K562 (cell line): ENCODE measurements around the gene ZDHHC20. TPM values are rescaled to one million over a fixed set of nuclear protein-coding genes. Genes with fewer than 3 reads are reported as not detected.
A peak's percentile ranks its signal among the peaks of the same experiment; 100 is the strongest.

ENCODE experiments used
- CBX1 ChIP-seq: sonication (generic); IDR thresholded peaks from 2 replicates; pipeline ENCODE4 v1.6.1; 2016; ENCODE audit warnings: antibody characterized with exemption, low read depth, mild to moderate bottlenecking
- CBX8 ChIP-seq: fragments of 200-600 bp; sonication (generic); IDR thresholded peaks from 2 replicates; pipeline ENCODE4 v1.6.1; 2012; ENCODE audit warnings: borderline replicate concordance, mixed run types, low read depth, mild to moderate bottlenecking, moderate library complexity, mixed read lengths, low read length, control low read depth, inconsistent platforms; ENCODE audit not compliant: poor library complexity, severe bottlenecking; ENCODE audit errors: extremely low read depth
- CEBPG ChIP-seq, 3 experiments: fragments of 200-800 bp in 1 of 3; sonication (Bioruptor generic) in 1 of 3; sonication (generic) in 1 of 3; formaldehyde crosslinking in 1 of 3; IDR thresholded peaks in 2 of 3; conservative IDR thresholded peaks in 1 of 3; 2 replicates each; pipeline versions ENCODE4 v1.6.1 to v1.8.0; 2016 to 2022; ENCODE audit warnings: missing compliant biosample characterization in 2 of 3, missing genetic modification characterization in 2 of 3, mild to moderate bottlenecking in 1 of 3, missing genetic modification reagents in 1 of 3
- E2F3 ChIP-seq: fragments of 250-450 bp; sonication (Bioruptor Pico); IDR thresholded peaks from 2 replicates; pipeline ENCODE4 v1.4.0; 2020; ENCODE audit warnings: mild to moderate bottlenecking
- FOXA1 ChIP-seq: fragments of 450-650 bp; IDR thresholded peaks from 2 replicates; pipeline ENCODE4 v1.6.1; 2016; ENCODE audit warnings: mild to moderate bottlenecking, borderline replicate concordance
- JUN ChIP-seq, 2 experiments: sonication (generic) in 1 of 2; formaldehyde crosslinking in 1 of 2; IDR thresholded peaks; 2 replicates each; pipeline versions ENCODE4 v1.6.1 to v1.8.0; 2012 to 2022; ENCODE audit warnings: borderline replicate concordance in 2 of 2, mild to moderate bottlenecking in 2 of 2, improper control_type of control experiment in 1 of 2, low read depth in 1 of 2, low read length in 1 of 2, missing genetic modification reagents in 1 of 2
- NFE2L1 ChIP-seq: fragments of 450-650 bp; IDR thresholded peaks from 2 replicates; pipeline ENCODE4 v1.6.1; 2016; ENCODE audit warnings: missing genetic modification characterization, low read depth, mild to moderate bottlenecking, missing compliant biosample characterization, moderate library complexity, borderline replicate concordance
- SREBF1 ChIP-seq: fragments of 150-350 bp; IDR thresholded peaks from 2 replicates; pipeline ENCODE4 v1.6.1; 2014; ENCODE audit warnings: antibody characterized with exemption, low read depth, low read length, borderline replicate concordance
- TFAM ChIP-seq: fragments of 250-450 bp; sonication (Bioruptor Pico); conservative IDR thresholded peaks from 2 replicates; pipeline ENCODE4 v1.5.0; 2021; ENCODE audit warnings: mild to moderate bottlenecking, moderate library complexity
- TSC22D4 ChIP-seq: fragments of 450-650 bp; IDR thresholded peaks from 2 replicates; pipeline ENCODE4 v1.6.1; 2016; ENCODE audit warnings: missing genetic modification characterization, missing biosample characterization, control low read depth
- UBTF ChIP-seq, 2 experiments: IDR thresholded peaks; 2 replicates each; pipeline ENCODE4 v1.6.1; 2012; ENCODE audit warnings: improper control_type of control experiment in 2 of 2, low read depth in 2 of 2, low read length in 2 of 2, borderline replicate concordance in 1 of 2
- ZBTB43 ChIP-seq: sonication (generic); formaldehyde crosslinking; IDR thresholded peaks from 2 replicates; pipeline ENCODE4 v1.8.0; 2023; ENCODE audit warnings: mild to moderate bottlenecking, missing genetic modification reagents
- ZNF316 ChIP-seq: fragments of 450-650 bp; IDR thresholded peaks from 2 replicates; pipeline ENCODE4 v1.6.1; 2016
- polyA plus RNA-seq, 8 experiments: library from polyadenylated mRNA; depleted of rRNA in 4 of 8; stranded (reverse) in 5 of 8; unstranded in 3 of 8; fragments of >200 nt; fragmentation: Nextera tagmentation in 2 of 8; fragmentation: Illumina TruSeq in 1 of 8; extraction: Ambion mirVana in 2 of 8; extraction: Trizol in 1 of 8; gene quantifications; 2 replicates each; pipeline versions ENCODE4 v1.2.1 to v1.2.3, GENCODE V29; 2011 to 2014; ENCODE audit warnings: inconsistent platforms in 1 of 8, missing spikeins in 1 of 8
- total RNA-seq, 7 experiments: library from RNA; depleted of rRNA in 6 of 7; stranded (reverse); fragments of >200 nt in 6 of 7; fragmentation: Illumina TruSeq in 2 of 7; extraction: Trizol in 2 of 7; gene quantifications; 2 replicates each; pipeline versions ENCODE4 v1.2.1 to v1.2.3, GENCODE V29; 2011 to 2021; ENCODE audit warnings: low replicate concordance in 1 of 7
- TF ChIP-seq, protein P1 (sequence below): IDR thresholded peaks from 2 replicates; pipeline ENCODE4 v1.6.1; 2012; ENCODE audit warnings: low read depth, low read length, improper control_type of control experiment, borderline replicate concordance

The ZDHHC20 gene
- total and polyA plus RNA-seq, 9 of the 15 experiments (the other 6 are each of a cell fraction or from before 2014, with no cell fraction given) = 2.7 to 20.9 (median 15.8) TPM

GRCh38 chr13:21330126-21330861, 128.8 kb downstream of the ZDHHC20 start (continued):
- TF ChIP-seq ZBTB43 (CRISPR knock-in tag) (no peak), SREBF1 (no peak), CBX8 (no peak), CBX1 (no peak), UBTF (IDR thresholded peaks at IDR 0.05; ENCODE audit: borderline replicate concordance in 1 of 2, low read depth in 2 of 2, low read length in 2 of 2) (no peak), ZNF316 (0 out of 2 replicates have a peak, but pooled peaks have one; percentile 13), JUN (IDR thresholded peaks at IDR 0.05; ENCODE audit: borderline replicate concordance, low read depth, low read length) (no peak), JUN (CRISPR knock-in tag; IDR thresholded peaks at IDR 0.05; ENCODE audit: borderline replicate concordance) (no peak), FOXA1 (no peak), TFAM (CRISPR knock-in tag) (no peak), NFE2L1 (no peak), E2F3 (CRISPR knock-in tag) (no peak), TSC22D4 (tag) (no peak), CEBPG (CRISPR knock-in tag; IDR thresholded peaks at IDR 0.05) (no peak), CEBPG (tag; conservative IDR thresholded peaks at IDR 0.05 in 1 of 2, IDR thresholded peaks at IDR 0.05 in 1 of 2) (no peak)
- TF ChIP-seq, protein P1, sequence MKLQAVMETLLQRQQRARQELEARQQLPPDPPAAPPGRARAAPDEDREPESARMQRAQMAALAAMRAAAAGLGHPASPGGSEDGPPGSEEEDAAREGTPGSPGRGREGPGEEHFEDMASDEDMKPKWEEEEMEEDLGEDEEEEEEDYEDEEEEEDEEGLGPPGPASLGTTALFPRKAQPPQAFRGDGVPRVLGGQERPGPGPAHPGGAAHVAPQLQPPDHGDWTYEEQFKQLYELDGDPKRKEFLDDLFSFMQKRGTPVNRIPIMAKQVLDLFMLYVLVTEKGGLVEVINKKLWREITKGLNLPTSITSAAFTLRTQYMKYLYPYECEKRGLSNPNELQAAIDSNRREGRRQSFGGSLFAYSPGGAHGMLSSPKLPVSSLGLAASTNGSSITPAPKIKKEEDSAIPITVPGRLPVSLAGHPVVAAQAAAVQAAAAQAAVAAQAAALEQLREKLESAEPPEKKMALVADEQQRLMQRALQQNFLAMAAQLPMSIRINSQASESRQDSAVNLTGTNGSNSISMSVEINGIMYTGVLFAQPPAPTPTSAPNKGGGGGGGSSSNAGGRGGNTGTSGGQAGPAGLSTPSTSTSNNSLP = no peak
